ENCODE data around the gene STX10. TPM values are rescaled to one million over a fixed set of nuclear protein-coding genes. Genes with fewer than 3 reads are reported as not detected.

Gene STX10
- polyA plus RNA-seq, 1 of the 3 experiments (the other 2 are of a cell fraction) = 163 TPM

- no peak overlapping the region for H2AFZ ChIP-seq (ENCODE audit: low read depth)
- 85% methylated on average over 9 of the region's 18 CpGs for WGBS (ENCODE audit: low lambda C conversion rate)
- ChIA-PET CTCF (interaction anchor here (0.6 to 9.5 kb wide), 16 partner anchors 8 to 220 kb away, joined by 3 to 76 read pairs (median 3); partner anchors contain the start of gene DNASE2), POLR2A (no interaction called here)
- peaks cover 0 to 28% of the 10 kb centered on the region in 2 experiments; a peak in 3 of 4 replicates for H3K4me1 ChIP-seq (ENCODE audit: control insufficient read depth in 1 of 2, insufficient read depth in 2 of 2, low read depth in 1 of 2, low read length in 1 of 2)
- no peak overlapping the region for H3K4me2 ChIP-seq
- H3K27me3 ChIP-seq (ENCODE audit: insufficient read depth) = no peaks in the 10 kb centered on the region
- peaks cover 5% of the 10 kb centered on the region for H3F3A ChIP-seq (replicated peaks; ENCODE audit: insufficient read depth)
- no peaks in the 10 kb centered on the region for H3K9me3 ChIP-seq
- H3K36me3 ChIP-seq (replicated peaks in 1 of 2; ENCODE audit: control insufficient read depth in 1 of 2, insufficient read depth in 2 of 2, low read length in 1 of 2) = peaks cover 0 to 17% of the 10 kb centered on the region in 2 experiments
- H3K27ac ChIP-seq (ENCODE audit: low read depth in 2 of 2, low read length in 1 of 2) = peak overlapping the region in 1 of 2 experiments; percentile 92; a peak in 1 of 4 replicates
- TF ChIP-seq ELF1 (IDR thresholded peaks at IDR 0.05) = no peak
- no peak for TF ChIP-seq SIN3A (IDR thresholded peaks at IDR 0.05; ENCODE audit: borderline replicate concordance, low read depth, low read length)
- TF ChIP-seq, protein P1, sequence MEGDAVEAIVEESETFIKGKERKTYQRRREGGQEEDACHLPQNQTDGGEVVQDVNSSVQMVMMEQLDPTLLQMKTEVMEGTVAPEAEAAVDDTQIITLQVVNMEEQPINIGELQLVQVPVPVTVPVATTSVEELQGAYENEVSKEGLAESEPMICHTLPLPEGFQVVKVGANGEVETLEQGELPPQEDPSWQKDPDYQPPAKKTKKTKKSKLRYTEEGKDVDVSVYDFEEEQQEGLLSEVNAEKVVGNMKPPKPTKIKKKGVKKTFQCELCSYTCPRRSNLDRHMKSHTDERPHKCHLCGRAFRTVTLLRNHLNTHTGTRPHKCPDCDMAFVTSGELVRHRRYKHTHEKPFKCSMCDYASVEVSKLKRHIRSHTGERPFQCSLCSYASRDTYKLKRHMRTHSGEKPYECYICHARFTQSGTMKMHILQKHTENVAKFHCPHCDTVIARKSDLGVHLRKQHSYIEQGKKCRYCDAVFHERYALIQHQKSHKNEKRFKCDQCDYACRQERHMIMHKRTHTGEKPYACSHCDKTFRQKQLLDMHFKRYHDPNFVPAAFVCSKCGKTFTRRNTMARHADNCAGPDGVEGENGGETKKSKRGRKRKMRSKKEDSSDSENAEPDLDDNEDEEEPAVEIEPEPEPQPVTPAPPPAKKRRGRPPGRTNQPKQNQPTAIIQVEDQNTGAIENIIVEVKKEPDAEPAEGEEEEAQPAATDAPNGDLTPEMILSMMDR (IDR thresholded peaks at IDR 0.05) = peak; percentile 44
- peak; percentile 27 for TF ChIP-seq RAD21 (IDR thresholded peaks at IDR 0.05; ENCODE audit: low read length)
- no peak for TF ChIP-seq GABPA (IDR thresholded peaks at IDR 0.05; ENCODE audit: low read depth)
- no peak for TF ChIP-seq NFIC (IDR thresholded peaks at IDR 0.05; ENCODE audit: borderline replicate concordance)
- TF ChIP-seq, protein P2, sequence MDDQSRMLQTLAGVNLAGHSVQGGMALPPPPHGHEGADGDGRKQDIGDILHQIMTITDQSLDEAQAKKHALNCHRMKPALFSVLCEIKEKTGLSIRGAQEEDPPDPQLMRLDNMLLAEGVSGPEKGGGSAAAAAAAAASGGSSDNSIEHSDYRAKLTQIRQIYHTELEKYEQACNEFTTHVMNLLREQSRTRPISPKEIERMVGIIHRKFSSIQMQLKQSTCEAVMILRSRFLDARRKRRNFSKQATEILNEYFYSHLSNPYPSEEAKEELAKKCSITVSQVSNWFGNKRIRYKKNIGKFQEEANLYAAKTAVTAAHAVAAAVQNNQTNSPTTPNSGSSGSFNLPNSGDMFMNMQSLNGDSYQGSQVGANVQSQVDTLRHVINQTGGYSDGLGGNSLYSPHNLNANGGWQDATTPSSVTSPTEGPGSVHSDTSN (IDR thresholded peaks at IDR 0.05) = no peak
- no peak for TF ChIP-seq MXI1 (IDR thresholded peaks at IDR 0.05; ENCODE audit: low read depth, low read length)
- TF ChIP-seq JUND (IDR thresholded peaks at IDR 0.05) = no peak
- TF ChIP-seq EZH2phosphoT487 (IDR thresholded peaks at IDR 0.05; ENCODE audit: borderline replicate concordance, low read depth) = no peak
- no peak for TF ChIP-seq REST (IDR thresholded peaks at IDR 0.05; ENCODE audit: low read depth, low read length)
- TF ChIP-seq IRF3 (IDR thresholded peaks at IDR 0.05; ENCODE audit: low read depth, low read length) = no peak
- TF ChIP-seq TCF12 (IDR thresholded peaks at IDR 0.05) = no peak
- H4K20me1 ChIP-seq (ENCODE audit: insufficient read depth) = no peaks in the 10 kb centered on the region
- peak overlapping the region in 1 of 2 experiments; percentile 19; a peak in 1 of 4 replicates for H3K4me3 ChIP-seq (ENCODE audit: low read depth in 2 of 2, low read length in 1 of 2)
- H3K9ac ChIP-seq = no peak overlapping the region
- H3K9me2 ChIP-seq = no peaks in the 10 kb centered on the region
- no peak for DNase-seq
- peaks cover 12% of the 10 kb centered on the region; the same call in 1 of the 2 replicates for H3K79me2 ChIP-seq (ENCODE audit: insufficient read depth)
These were observed 49.2 kb downstream of the STX10 start for GRCh38 chr19:13100841-13101589.
